H1 (cell line): Measurements from ENCODE around the gene PRDM1. TPM values are rescaled to one million over a fixed set of nuclear protein-coding genes. Genes with fewer than 3 reads are reported as not detected.

Experiments
- SAP30 ChIP-seq: fragments of 300-600 bp; sonication (generic); IDR thresholded peaks from 2 replicates; pipeline ENCODE4 v1.7.1; 2012; ENCODE audit warnings: low read length, moderate library complexity, mild to moderate bottlenecking, inconsistent platforms; ENCODE audit not compliant: insufficient read depth, insufficient replicate concordance
- polyA plus RNA-seq, 7 experiments: library from polyadenylated mRNA; depleted of rRNA in 3 of 7; stranded (reverse) in 5 of 7; unstranded in 2 of 7; fragments of >200 nt in 5 of 7; fragments of 200-250 nt in 2 of 7; gene quantifications; 1 replicate in 5 of 7; 2 replicates in 1 of 7; 4 replicates in 1 of 7; pipeline versions ENCODE4 v1.2.1 to v1.2.3, GENCODE V29; 2011 to 2013; ENCODE audit warnings: missing spikeins in 2 of 7, mixed read lengths in 2 of 7
- total RNA-seq: library from RNA; stranded (reverse); fragmentation: NEBNext Ultra II Directional; extraction: Animal tissue kit (Norgen Biotek cat#: 25700); gene quantifications from 2 replicates; pipeline ENCODE4 v1.2.1, GENCODE V29; 2021

The PRDM1 gene
- total and polyA plus RNA-seq, 2 of the 8 experiments (the other 6 are each of a cell fraction or from before 2014, with no cell fraction given), result 0.21 to 0.74 TPM

DNA sequence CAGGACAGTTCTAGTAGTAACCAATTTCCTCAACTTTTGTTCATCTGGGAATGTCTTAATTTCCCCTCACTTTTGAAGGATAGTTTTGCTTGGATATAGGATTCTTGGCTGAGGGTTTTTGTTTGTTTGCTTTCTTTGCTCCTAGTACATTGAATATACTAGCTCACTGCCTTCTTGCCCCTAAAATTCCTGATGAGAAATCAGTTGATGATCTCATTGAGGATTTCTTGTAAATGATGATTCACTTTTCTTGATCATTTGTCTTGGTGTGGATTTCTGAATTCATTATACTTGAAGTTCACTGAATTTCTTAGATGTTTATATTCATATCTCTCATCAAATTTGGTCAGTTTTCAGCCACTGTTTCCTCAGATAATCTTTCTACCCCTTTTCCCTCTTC lies 49.1 kb upstream of the PRDM1 start (continued):
- TF ChIP-seq SAP30, result no peak
